ENCODE measurements around the gene PRKN. TPM values are rescaled to one million over a fixed set of nuclear protein-coding genes. Genes with fewer than 3 reads are reported as not detected.

The PRKN gene
- total and polyA plus RNA-seq, 2 donors (not counting 1 experiment from before 2014, with no cell fraction given) = 0.43 to 4.6 TPM

GRCh38 chr6:162613310-162613709, 114.3 kb downstream of the PRKN start:
- H3K36me3 ChIP-seq (ENCODE audit: control insufficient read depth, insufficient read depth, low read length) = no peaks in the 10 kb centered on the region
- no peak overlapping the region for H2AFZ ChIP-seq (ENCODE audit: low read length)
- no peak overlapping the region for H3K9ac ChIP-seq (ENCODE audit: insufficient read depth, low read length)
- no peak for DNase-seq (ENCODE audit: low read depth in 2 of 2)
- H3K9me3 ChIP-seq (ENCODE audit: control insufficient read depth, insufficient read depth, low read depth, low read length) = no peaks in the 10 kb centered on the region
- no peaks in the 10 kb centered on the region for H3K79me2 ChIP-seq (ENCODE audit: control insufficient read depth, insufficient read depth, low read length)
- H3K4me1 ChIP-seq (ENCODE audit: control insufficient read depth, extremely low read depth, insufficient read depth, low read length) = no peaks in the 10 kb centered on the region
- no peaks in the 10 kb centered on the region for H4K20me1 ChIP-seq (ENCODE audit: control insufficient read depth, extremely low read depth, insufficient read depth, low read length)
- H3K4me2 ChIP-seq (ENCODE audit: extremely low read depth, insufficient read depth, low read length) = no peak overlapping the region
- H3K4me3 ChIP-seq (replicated peaks in 1 of 4; ENCODE audit: control extremely low read depth in 1 of 4, insufficient read depth in 1 of 4, low read depth in 3 of 4, low read length in 4 of 4) = no peak overlapping the region
- H3K27me3 ChIP-seq (ENCODE audit: control insufficient read depth, insufficient read depth, low read length) = no peaks in the 10 kb centered on the region
- no peak overlapping the region for H3K27ac ChIP-seq (ENCODE audit: insufficient read depth, low read length)
- TF ChIP-seq EZH2 (IDR thresholded peaks at IDR 0.05; ENCODE audit: low read length, missing control alignments) = no peak
- no peak for TF ChIP-seq CTCF (conservative IDR thresholded peaks at IDR 0.05 in 1 of 2, IDR thresholded peaks at IDR 0.05 in 1 of 2; ENCODE audit: low read depth in 1 of 2, low read length in 2 of 2)

GRCh38 chr6:162612613-162613012, 115.0 kb downstream of the PRKN start:
- H4K20me1 ChIP-seq (ENCODE audit: control insufficient read depth, extremely low read depth, insufficient read depth, low read length) = no peaks in the 10 kb centered on the region
- no peak overlapping the region for H3K4me2 ChIP-seq (ENCODE audit: extremely low read depth, insufficient read depth, low read length)
- no peaks in the 10 kb centered on the region for H3K79me2 ChIP-seq (ENCODE audit: control insufficient read depth, insufficient read depth, low read length)
- no peak overlapping the region for H2AFZ ChIP-seq (ENCODE audit: low read length)
- no peak overlapping the region for H3K4me3 ChIP-seq (replicated peaks in 1 of 4; ENCODE audit: control extremely low read depth in 1 of 4, insufficient read depth in 1 of 4, low read depth in 3 of 4, low read length in 4 of 4)
- no peaks in the 10 kb centered on the region for H3K4me1 ChIP-seq (ENCODE audit: control insufficient read depth, extremely low read depth, insufficient read depth, low read length)
- TF ChIP-seq CTCF (conservative IDR thresholded peaks at IDR 0.05 in 1 of 2, IDR thresholded peaks at IDR 0.05 in 1 of 2; ENCODE audit: low read depth in 1 of 2, low read length in 2 of 2) (no peak), EZH2 (IDR thresholded peaks at IDR 0.05; ENCODE audit: low read length, missing control alignments) (no peak)
- H3K9me3 ChIP-seq (ENCODE audit: control insufficient read depth, insufficient read depth, low read depth, low read length) = no peaks in the 10 kb centered on the region
- no peak overlapping the region for H3K27ac ChIP-seq (ENCODE audit: insufficient read depth, low read length)
- H3K36me3 ChIP-seq (ENCODE audit: control insufficient read depth, insufficient read depth, low read length) = no peaks in the 10 kb centered on the region
- DNase-seq (ENCODE audit: low read depth in 2 of 2) = no peak
- H3K9ac ChIP-seq (ENCODE audit: insufficient read depth, low read length) = no peak overlapping the region
- no peaks in the 10 kb centered on the region for H3K27me3 ChIP-seq (ENCODE audit: control insufficient read depth, insufficient read depth, low read length)

DNA sequence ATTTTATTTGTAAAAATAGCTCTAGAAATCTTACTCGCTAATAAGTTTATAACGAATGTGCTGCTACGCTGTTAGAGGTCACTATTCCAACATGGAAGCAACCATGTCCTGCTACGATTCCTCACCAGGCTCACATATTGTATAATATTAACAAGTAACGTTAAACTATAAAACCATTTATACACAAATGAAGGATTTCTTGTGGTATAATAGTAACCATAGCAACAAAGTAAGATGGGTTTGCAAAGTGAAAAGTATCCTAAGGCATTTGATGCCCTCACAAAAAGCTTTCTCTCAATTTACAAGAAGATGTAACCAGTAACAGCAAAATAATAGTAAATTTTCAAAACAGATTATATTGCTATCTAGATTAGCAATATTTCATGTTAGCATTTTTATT, 117.2 kb downstream of the PRKN start:
- Histone ChIP-seq H3K4me1 (ENCODE audit: control insufficient read depth, extremely low read depth, insufficient read depth, low read length) (no peaks in the 10 kb centered on the region), H3K9ac (ENCODE audit: insufficient read depth, low read length) (no peak overlapping the region), H3K9me3 (ENCODE audit: control insufficient read depth, insufficient read depth, low read depth, low read length) (no peaks in the 10 kb centered on the region), H3K27me3 (ENCODE audit: control insufficient read depth, insufficient read depth, low read length) (no peaks in the 10 kb centered on the region), H3K27ac (ENCODE audit: insufficient read depth, low read length) (no peak overlapping the region), H3K4me3 (replicated peaks in 1 of 4; ENCODE audit: control extremely low read depth in 1 of 4, insufficient read depth in 1 of 4, low read depth in 3 of 4, low read length in 4 of 4) (no peak overlapping the region), H3K79me2 (ENCODE audit: control insufficient read depth, insufficient read depth, low read length) (no peaks in the 10 kb centered on the region), H2AFZ (ENCODE audit: low read length) (no peak overlapping the region), H3K4me2 (ENCODE audit: extremely low read depth, insufficient read depth, low read length) (no peak overlapping the region), H4K20me1 (ENCODE audit: control insufficient read depth, extremely low read depth, insufficient read depth, low read length) (no peaks in the 10 kb centered on the region), H3K36me3 (ENCODE audit: control insufficient read depth, insufficient read depth, low read length) (no peaks in the 10 kb centered on the region)
- no peak for TF ChIP-seq EZH2 (IDR thresholded peaks at IDR 0.05; ENCODE audit: low read length, missing control alignments)
- no peak for TF ChIP-seq CTCF (conservative IDR thresholded peaks at IDR 0.05 in 1 of 2, IDR thresholded peaks at IDR 0.05 in 1 of 2; ENCODE audit: low read depth in 1 of 2, low read length in 2 of 2)
- DNase-seq (ENCODE audit: low read depth in 2 of 2) = no peak

Data from fibroblast of lung (primary cell).